IMR-90 (cell line): Measurements from ENCODE around the gene SFSWAP. TPM values are rescaled to one million over a fixed set of nuclear protein-coding genes. Genes with fewer than 3 reads are reported as not detected.

Experiments used
- ATAC-seq: fragments of 200-7000 bp; cut with Tn5 transposase; 2 replicates; pipeline ENCODE4 v1.9.1; 2020; ENCODE audit warnings: low read depth, mild to moderate bottlenecking, moderate library complexity
- BruUV-seq: library from RNA; stranded (reverse); fragments of 400-500 nt; replicated peaks from 2 replicates; lab custom pipeline; 2021; lab: Mats Ljungman, UMichigan
- CTCF ChIA-PET: fragments of 300-600 bp; formaldehyde crosslinking; extraction: SDS; loops from one replicate; lab custom pipeline; 2021; ENCODE audit warnings: antibody characterized with exemption; lab: Yijun Ruan, JAX
- POLR2A ChIA-PET: fragments of 300-600 bp; sonication (Branson Sonifier 250); formaldehyde crosslinking; loops from one replicate; lab custom pipeline; 2022; ENCODE audit warnings: antibody characterized with exemption; ENCODE audit not compliant: unreplicated experiment; lab: Charles Lee
- DNase-seq: peaks from one replicate; pipeline ENCODE4 v3.0.0; 2013
- H2AFZ ChIP-seq: replicated peaks from 2 replicates; pipeline ENCODE3; 2013; ENCODE audit warnings: low read length, mild to moderate bottlenecking; ENCODE audit not compliant: poor library complexity
- H2AK5ac ChIP-seq: 2 replicates; pipeline ENCODE4 v1.6.1; 2013; ENCODE audit warnings: low read depth, low read length, inconsistent platforms
- H2AK9ac ChIP-seq: replicated peaks from 2 replicates; pipeline ENCODE3; 2013; ENCODE audit warnings: mild to moderate bottlenecking, low read depth, low read length, moderate library complexity; ENCODE audit not compliant: poor library complexity
- H2BK120ac ChIP-seq: 2 replicates; pipeline ENCODE4 v1.6.1; 2013; ENCODE audit warnings: low read depth, low read length, inconsistent platforms
- H2BK15ac ChIP-seq: 3 replicates; pipeline ENCODE4 v1.6.1; 2013; ENCODE audit warnings: low read depth, low read length, inconsistent platforms
- H2BK20ac ChIP-seq: 2 replicates; pipeline ENCODE4 v1.6.1; 2013; ENCODE audit warnings: low read depth, mild to moderate bottlenecking, inconsistent platforms, low read length, moderate library complexity
- H2BK5ac ChIP-seq: 2 replicates; pipeline ENCODE4 v1.6.1; 2013; ENCODE audit warnings: mild to moderate bottlenecking, low read depth, low read length, inconsistent platforms; ENCODE audit not compliant: poor library complexity, severe bottlenecking
- H3K14ac ChIP-seq: replicated peaks from 2 replicates; pipeline ENCODE4 v1.6.1; 2013; ENCODE audit warnings: low read depth, low read length, inconsistent platforms
- H3K18ac ChIP-seq: 2 replicates; pipeline ENCODE4 v1.6.1; 2013; ENCODE audit warnings: low read depth, low read length, control low read depth
- H3K23ac ChIP-seq: 2 replicates; pipeline ENCODE4 v1.6.1; 2013; ENCODE audit warnings: low read depth, low read length, inconsistent platforms
- H3K27ac ChIP-seq: 2 replicates; pipeline ENCODE4 v1.5.1; 2013; ENCODE audit warnings: mild to moderate bottlenecking, control low read depth, low read length; ENCODE audit not compliant: insufficient read depth
- H3K27me3 ChIP-seq: 2 replicates; pipeline ENCODE4 v1.6.1; 2013; ENCODE audit warnings: low read length; ENCODE audit not compliant: control insufficient read depth, insufficient read depth
- H3K36me3 ChIP-seq: 2 replicates; pipeline ENCODE4 v1.6.1; 2013; ENCODE audit warnings: low read length, mixed read lengths; ENCODE audit not compliant: control insufficient read depth, insufficient read depth
- H3K4ac ChIP-seq: 2 replicates; pipeline ENCODE4 v1.6.1; 2013; ENCODE audit warnings: low read depth, low read length, inconsistent platforms
- H3K4me1 ChIP-seq: 2 replicates; pipeline ENCODE4 v1.6.1; 2013; ENCODE audit warnings: low read length, mixed read lengths; ENCODE audit not compliant: control insufficient read depth, insufficient read depth
- H3K4me2 ChIP-seq: 2 replicates; pipeline ENCODE4 v1.6.1; 2013; ENCODE audit warnings: low read depth, mild to moderate bottlenecking, control low read depth, low read length, moderate library complexity
- H3K4me3 ChIP-seq: 2 replicates; pipeline ENCODE4 v1.5.1; 2013; ENCODE audit warnings: low read depth, mild to moderate bottlenecking, control low read depth, low read length, moderate library complexity; ENCODE audit not compliant: insufficient read depth
- H3K56ac ChIP-seq: 2 replicates; pipeline ENCODE4 v1.6.1; 2013; ENCODE audit warnings: low read length, inconsistent platforms; ENCODE audit not compliant: insufficient read depth; ENCODE audit errors: extremely low read depth
- H3K79me1 ChIP-seq, 2 experiments: 2 replicates each; pipeline ENCODE4 v1.6.1; 2013; ENCODE audit warnings: low read length in 2 of 2, inconsistent platforms in 1 of 2, low read depth in 1 of 2
- H3K9ac ChIP-seq: 2 replicates; pipeline ENCODE4 v1.6.1; 2013; ENCODE audit warnings: low read depth, low read length, control low read depth
- H3K9me1 ChIP-seq: 2 replicates; pipeline ENCODE4 v1.6.1; 2013; ENCODE audit warnings: low read length, inconsistent platforms; ENCODE audit not compliant: insufficient read depth
- H3K9me3 ChIP-seq: 2 replicates; pipeline ENCODE4 v1.6.1; 2013; ENCODE audit warnings: low read length; ENCODE audit not compliant: control insufficient read depth, insufficient read depth
- H4K20me1 ChIP-seq: 2 replicates; pipeline ENCODE4 v1.6.1; 2013; ENCODE audit warnings: low read length, inconsistent platforms; ENCODE audit not compliant: insufficient read depth
- H4K5ac ChIP-seq: 2 replicates; pipeline ENCODE4 v1.6.1; 2013; ENCODE audit warnings: mild to moderate bottlenecking, low read depth, low read length, control low read depth
- H4K8ac ChIP-seq, 2 experiments: 2 replicates each; pipeline ENCODE4 v1.6.1; 2013; ENCODE audit warnings: low read depth in 2 of 2, low read length in 2 of 2, control low read depth in 1 of 2, inconsistent platforms in 1 of 2
- H4K91ac ChIP-seq: 2 replicates; pipeline ENCODE4 v1.6.1; 2013; ENCODE audit warnings: low read depth, low read length, inconsistent platforms; ENCODE audit not compliant: insufficient read depth
- BHLHE40 ChIP-seq: fragments of 150-350 bp; IDR thresholded peaks from 2 replicates; pipeline ENCODE4 v1.6.1; 2016; ENCODE audit warnings: mild to moderate bottlenecking, low read depth, low read length
- CEBPB ChIP-seq: IDR thresholded peaks from 2 replicates; pipeline ENCODE4 v1.6.1; 2012; ENCODE audit warnings: low read depth, low read length, improper control_type of control experiment
- CHD1 ChIP-seq: IDR thresholded peaks from 2 replicates; pipeline ENCODE4 v1.6.1; 2012; ENCODE audit warnings: low read depth, low read length, improper control_type of control experiment
- FOS ChIP-seq: fragments of 150-350 bp; IDR thresholded peaks from 2 replicates; pipeline ENCODE4 v1.6.1; 2016; ENCODE audit warnings: low read depth, low read length
- MAFK ChIP-seq: IDR thresholded peaks from 2 replicates; pipeline ENCODE4 v1.6.1; 2012; ENCODE audit warnings: low read depth, low read length, improper control_type of control experiment
- MAZ ChIP-seq: IDR thresholded peaks from 2 replicates; pipeline ENCODE4 v1.6.1; 2012; ENCODE audit warnings: low read depth, mild to moderate bottlenecking, low read length, improper control_type of control experiment, moderate library complexity, borderline replicate concordance
- MXI1 ChIP-seq: IDR thresholded peaks from 2 replicates; pipeline ENCODE4 v1.6.1; 2012; ENCODE audit warnings: low read depth, mild to moderate bottlenecking, low read length, moderate library complexity, borderline replicate concordance
- POLR2A ChIP-seq: IDR thresholded peaks from 2 replicates; pipeline ENCODE4 v1.6.1; 2012; ENCODE audit warnings: mild to moderate bottlenecking, low read depth, low read length
- RAD21 ChIP-seq: IDR thresholded peaks from 2 replicates; pipeline ENCODE4 v1.6.1; 2012; ENCODE audit warnings: low read length, improper control_type of control experiment
- RFX5 ChIP-seq: IDR thresholded peaks from 2 replicates; pipeline ENCODE4 v1.8.0; 2012; ENCODE audit warnings: low read depth, mild to moderate bottlenecking, low read length, moderate library complexity
- SMC3 ChIP-seq: fragments of 150-350 bp; IDR thresholded peaks from 2 replicates; pipeline ENCODE4 v1.6.1; 2016; ENCODE audit warnings: low read depth, mild to moderate bottlenecking, antibody characterized with exemption, low read length, moderate library complexity
- WGBS, 2 experiments: methylation state at CpG; one replicate each; pipeline versions ENCODE4 v1.1.5 to v1.1.7; 2013; ENCODE audit warnings: missing lambda C conversion rate in 2 of 2; ENCODE audit not compliant: insufficient read length in 1 of 2; ENCODE audit errors: extremely low coverage in 2 of 2; 5-methylcytosine and 5-hydroxymethylcytosine counted together
- dilution Hi-C: fragments of 300-500 bp; cut with HindIII; formaldehyde crosslinking; loops from one replicate; pipeline ENCODE4 v1.14.3; 2018; ENCODE audit warnings: low sequenced_read_pairs; ENCODE audit not compliant: unreplicated experiment
- in situ Hi-C: fragments of 300-500 bp; cut with MboI; formaldehyde crosslinking; loops from 3 replicates; pipeline ENCODE4 v1.14.3; 2019; ENCODE audit warnings: low sequenced_read_pairs, inconsistent platforms, mixed read lengths
- intact Hi-C: fragments of 100-400 bp; cut with micrococcal nuclease; formaldehyde crosslinking; loops from 2 replicates; pipeline ENCODE4 v1.10.0; 2022
- polyA plus RNA-seq, 3 experiments: library from polyadenylated mRNA; depleted of rRNA; stranded (reverse); fragments of >200 nt; gene quantifications; 2 replicates each; pipeline ENCODE4 v1.2.3, GENCODE V29; 2012; ENCODE audit warnings: low replicate concordance in 1 of 3
- total RNA-seq: library from RNA; depleted of rRNA; stranded (reverse); fragments of >200 nt; gene quantifications from 2 replicates; pipeline ENCODE4 v1.2.3, GENCODE V29; 2012
- TF ChIP-seq, protein P1 (sequence below): conservative IDR thresholded peaks from 2 replicates; pipeline ENCODE4 v1.5.1; 2012; ENCODE audit warnings: mild to moderate bottlenecking, low read depth, low read length, improper control_type of control experiment
- TF ChIP-seq, protein P2 (sequence below): fragments of 150-350 bp; IDR thresholded peaks from 2 replicates; pipeline ENCODE4 v1.6.1; 2016; ENCODE audit warnings: low read depth, mild to moderate bottlenecking, low read length, moderate library complexity, borderline replicate concordance
- TF ChIP-seq, protein P3 (sequence below): fragments of 150-350 bp; IDR thresholded peaks from 2 replicates; pipeline ENCODE4 v1.6.1; 2017; ENCODE audit warnings: mild to moderate bottlenecking, antibody characterized with exemption, low read length, low read depth

Gene SFSWAP
- total and polyA plus RNA-seq, 2 of the 4 experiments (the other 2 are of a cell fraction): 19.7 to 22.4 TPM

DNA sequence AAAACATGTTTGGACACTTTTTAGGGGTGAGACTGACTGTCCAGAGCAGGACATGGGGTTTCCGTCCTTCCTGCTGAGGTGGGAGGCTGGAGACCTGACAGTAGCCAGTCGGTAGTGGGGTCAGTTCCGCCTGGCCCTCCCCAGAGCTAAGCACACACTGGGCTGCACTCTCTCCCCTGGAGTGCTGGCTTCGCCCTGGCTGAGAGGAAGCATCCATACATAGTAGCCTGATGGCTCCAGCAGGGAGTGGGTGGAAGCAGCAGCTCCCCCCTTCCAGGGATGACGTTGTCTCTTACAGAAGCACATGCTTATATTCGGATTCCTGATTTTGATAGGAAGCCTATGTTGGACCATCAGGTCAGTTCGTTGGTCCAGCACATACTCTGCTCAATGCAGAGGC lies 40.4 kb downstream of the SFSWAP start:
- no peak overlapping the region for H2AK9ac ChIP-seq
- peaks cover 5% of the 10 kb centered on the region; the same call in 1 of the 2 replicates for H4K20me1 ChIP-seq
- H2AK5ac ChIP-seq: no peak overlapping the region
- no peak overlapping the region for H2BK5ac ChIP-seq
- in situ Hi-C loops: no loop called here
- H3K4ac ChIP-seq: no peak overlapping the region
- H3K14ac ChIP-seq: no peak overlapping the region
- no peak overlapping the region for H3K56ac ChIP-seq
- intact Hi-C loops: no loop called here
- dilution Hi-C loops: no loop called here
- H4K5ac ChIP-seq: no peak overlapping the region
- H3K36me3 ChIP-seq: peaks cover 47% of the 10 kb centered on the region
- TF ChIP-seq CHD1 (no peak), CEBPB (no peak), MAZ (no peak), FOS (no peak), RFX5 (no peak), MAFK (no peak), BHLHE40 (no peak), MXI1 (no peak), POLR2A (no peak), RAD21 (no peak), SMC3 (no peak)
- TF ChIP-seq, protein P1, sequence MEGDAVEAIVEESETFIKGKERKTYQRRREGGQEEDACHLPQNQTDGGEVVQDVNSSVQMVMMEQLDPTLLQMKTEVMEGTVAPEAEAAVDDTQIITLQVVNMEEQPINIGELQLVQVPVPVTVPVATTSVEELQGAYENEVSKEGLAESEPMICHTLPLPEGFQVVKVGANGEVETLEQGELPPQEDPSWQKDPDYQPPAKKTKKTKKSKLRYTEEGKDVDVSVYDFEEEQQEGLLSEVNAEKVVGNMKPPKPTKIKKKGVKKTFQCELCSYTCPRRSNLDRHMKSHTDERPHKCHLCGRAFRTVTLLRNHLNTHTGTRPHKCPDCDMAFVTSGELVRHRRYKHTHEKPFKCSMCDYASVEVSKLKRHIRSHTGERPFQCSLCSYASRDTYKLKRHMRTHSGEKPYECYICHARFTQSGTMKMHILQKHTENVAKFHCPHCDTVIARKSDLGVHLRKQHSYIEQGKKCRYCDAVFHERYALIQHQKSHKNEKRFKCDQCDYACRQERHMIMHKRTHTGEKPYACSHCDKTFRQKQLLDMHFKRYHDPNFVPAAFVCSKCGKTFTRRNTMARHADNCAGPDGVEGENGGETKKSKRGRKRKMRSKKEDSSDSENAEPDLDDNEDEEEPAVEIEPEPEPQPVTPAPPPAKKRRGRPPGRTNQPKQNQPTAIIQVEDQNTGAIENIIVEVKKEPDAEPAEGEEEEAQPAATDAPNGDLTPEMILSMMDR: no peak
- TF ChIP-seq, protein P2, sequence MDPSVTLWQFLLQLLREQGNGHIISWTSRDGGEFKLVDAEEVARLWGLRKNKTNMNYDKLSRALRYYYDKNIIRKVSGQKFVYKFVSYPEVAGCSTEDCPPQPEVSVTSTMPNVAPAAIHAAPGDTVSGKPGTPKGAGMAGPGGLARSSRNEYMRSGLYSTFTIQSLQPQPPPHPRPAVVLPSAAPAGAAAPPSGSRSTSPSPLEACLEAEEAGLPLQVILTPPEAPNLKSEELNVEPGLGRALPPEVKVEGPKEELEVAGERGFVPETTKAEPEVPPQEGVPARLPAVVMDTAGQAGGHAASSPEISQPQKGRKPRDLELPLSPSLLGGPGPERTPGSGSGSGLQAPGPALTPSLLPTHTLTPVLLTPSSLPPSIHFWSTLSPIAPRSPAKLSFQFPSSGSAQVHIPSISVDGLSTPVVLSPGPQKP: no peak
- TF ChIP-seq, protein P3, sequence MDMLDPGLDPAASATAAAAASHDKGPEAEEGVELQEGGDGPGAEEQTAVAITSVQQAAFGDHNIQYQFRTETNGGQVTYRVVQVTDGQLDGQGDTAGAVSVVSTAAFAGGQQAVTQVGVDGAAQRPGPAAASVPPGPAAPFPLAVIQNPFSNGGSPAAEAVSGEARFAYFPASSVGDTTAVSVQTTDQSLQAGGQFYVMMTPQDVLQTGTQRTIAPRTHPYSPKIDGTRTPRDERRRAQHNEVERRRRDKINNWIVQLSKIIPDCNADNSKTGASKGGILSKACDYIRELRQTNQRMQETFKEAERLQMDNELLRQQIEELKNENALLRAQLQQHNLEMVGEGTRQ: no peak
- no peak overlapping the region for H3K27ac ChIP-seq
- H3K4me3 ChIP-seq: no peak overlapping the region
- no peak overlapping the region for H2BK15ac ChIP-seq
- no peak overlapping the region for H4K8ac ChIP-seq
- H3K79me1 ChIP-seq: peaks cover 20 to 25% of the 10 kb centered on the region in 2 experiments; a peak in 3 of 4 replicates
- POLR2A ChIA-PET: no interaction called here
- no peak overlapping the region for H2AFZ ChIP-seq
- no peak overlapping the region for H3K23ac ChIP-seq
- no TSS peak for BruUV-seq
- no peaks in the 10 kb centered on the region for H3K9me3 ChIP-seq
- no peak overlapping the region for H2BK120ac ChIP-seq
- H4K91ac ChIP-seq: no peak overlapping the region
- H3K27me3 ChIP-seq: no peaks in the 10 kb centered on the region
- DNase-seq (no peak), ATAC-seq (no peak)
- H3K9me1 ChIP-seq: peaks cover 2% of the 10 kb centered on the region; the same call in 1 of the 2 replicates
- no peak overlapping the region for H2BK20ac ChIP-seq
- H3K4me1 ChIP-seq: no peaks in the 10 kb centered on the region
- H3K9ac ChIP-seq: no peak overlapping the region
- H3K4me2 ChIP-seq: no peak overlapping the region
- no peak overlapping the region for H3K18ac ChIP-seq
- 80% methylated on average over 2 of the region's 7 CpGs; no CpG with 5 or more reads in 1 of the 2 experiments for WGBS, 2 experiments
- CTCF ChIA-PET: interaction anchor here (1.9 kb wide), 1 partner anchor 11 kb away, joined by 6 read pairs; no protein-coding TSS in a partner anchor
